ENCODE results near the gene PGGHG. TPM values are rescaled to one million over a fixed set of nuclear protein-coding genes. Genes with fewer than 3 reads are reported as not detected.
"Not testable (repeated sequence)": the region's sequence is repeated elsewhere in the genome, so short reads cannot be mapped to it uniquely, and the experiment has no call there.

Gene PGGHG
- total and polyA plus RNA-seq, 3 experiments from 2014 or later = 9.8 to 81.2 (median 81.0) TPM

- CTCF ChIA-PET = interaction anchor here (0.5 to 1.1 kb wide), 2 partner anchors 31 to 261 kb away, joined by 3 to 4 read pairs; no protein-coding TSS in a partner anchor
- H3K4me3 ChIP-seq (ENCODE audit: low read length) = no peak overlapping the region
- no peaks in the 10 kb centered on the region for H3K9me3 Mint-ChIP-seq
- no peaks in the 10 kb centered on the region for H3K4me1 Mint-ChIP-seq
- no peak for DNase-seq
- peaks cover 5% of the 10 kb centered on the region for H3K36me3 ChIP-seq (ENCODE audit: insufficient read depth, low read length)
- no peak overlapping the region for H3K27ac ChIP-seq (ENCODE audit: low read depth, low read length)
- no peaks in the 10 kb centered on the region for H3K27me3 ChIP-seq (ENCODE audit: insufficient read depth, low read length, poor library complexity, severe bottlenecking)
- no peaks in the 10 kb centered on the region for H3K9me3 ChIP-seq (ENCODE audit: low read length)
- H3K4me3 Mint-ChIP-seq = peak overlapping the region in 1 of 7 donors; percentile 56
- no peaks in the 10 kb centered on the region for H3K27me3 Mint-ChIP-seq
- peaks cover 0 to 11% (median 0%) of the 10 kb centered on the region in 3 donors for H3K36me3 Mint-ChIP-seq
- POLR2A ChIA-PET = no interaction called here
- H3K27ac Mint-ChIP-seq = peak overlapping the region in 2 of 8 donors; percentile 22 to 43
- no peaks in the 10 kb centered on the region for H3K4me1 ChIP-seq (ENCODE audit: insufficient read depth, low read length)
These were observed 31.0 kb upstream of the PGGHG start for GRCh38 chr11:257766-258493.

GRCh38 chr11:259413-259812, 29.5 kb upstream of the PGGHG start:
- Histone ChIP-seq H3K27ac (ENCODE audit: low read depth, low read length) (no peak overlapping the region), H3K27me3 (ENCODE audit: insufficient read depth, low read length, poor library complexity, severe bottlenecking) (no peaks in the 10 kb centered on the region), H3K36me3 (ENCODE audit: insufficient read depth, low read length) (no peaks in the 10 kb centered on the region), H3K9me3 (ENCODE audit: low read length) (no peaks in the 10 kb centered on the region), H3K4me1 (ENCODE audit: insufficient read depth, low read length) (no peaks in the 10 kb centered on the region), H3K4me3 (ENCODE audit: low read length) (no peak overlapping the region)
- CTCF ChIA-PET = interaction anchor here (1.1 kb wide), 1 partner anchor 9 kb away, joined by 4 read pairs; no protein-coding TSS in a partner anchor
- H3K9me3 Mint-ChIP-seq = no peaks in the 10 kb centered on the region
- H3K4me3 Mint-ChIP-seq = no peak overlapping the region
- no peaks in the 10 kb centered on the region for H3K36me3 Mint-ChIP-seq
- POLR2A ChIA-PET = interaction anchor here (0.8 kb wide), 1 partner anchor 22 kb away, joined by 3 read pairs; no protein-coding TSS in a partner anchor
- peak overlapping the region in 1 of 8 donors; percentile 29 for H3K27ac Mint-ChIP-seq
- no peaks in the 10 kb centered on the region for H3K4me1 Mint-ChIP-seq
- DNase-seq = no peak
- H3K27me3 Mint-ChIP-seq = no peaks in the 10 kb centered on the region

GRCh38 chr11:261624-262023, 27.3 kb upstream of the PGGHG start:
- Mint-ChIP-seq H3K4me3 (no peak overlapping the region), H3K4me1 (peaks cover 2% of the 10 kb centered on the region in 3 donors), H3K27me3 (no peaks in the 10 kb centered on the region), H3K36me3 (no peaks in the 10 kb centered on the region), H3K9me3 (peaks cover 0 to 3% (median 0%) of the 10 kb centered on the region in 5 donors), H3K27ac (no peak overlapping the region)
- H3K9me3 ChIP-seq (ENCODE audit: low read length) = no peaks in the 10 kb centered on the region
- no peaks in the 10 kb centered on the region for H3K4me1 ChIP-seq (ENCODE audit: insufficient read depth, low read length)
- no peaks in the 10 kb centered on the region for H3K36me3 ChIP-seq (ENCODE audit: insufficient read depth, low read length)
- H3K27ac ChIP-seq (ENCODE audit: low read depth, low read length) = no peak overlapping the region
- no peaks in the 10 kb centered on the region for H3K27me3 ChIP-seq (ENCODE audit: insufficient read depth, low read length, poor library complexity, severe bottlenecking)
- H3K4me3 ChIP-seq (ENCODE audit: low read length) = no peak overlapping the region
- POLR2A ChIA-PET = interaction anchor here (0.7 kb wide), 1 partner anchor 56 kb away, joined by 3 read pairs; no protein-coding TSS in a partner anchor
- CTCF ChIA-PET = interaction anchor here (0.7 to 2.0 kb wide), 6 partner anchors 9 to 189 kb away, joined by 3 to 7 read pairs (median 4); no protein-coding TSS in a partner anchor
- no peak for DNase-seq

GRCh38 chr11:266676-267439, 22.1 kb upstream of the PGGHG start:
- Mint-ChIP-seq H3K4me1 (peaks cover 30 to 41% (median 31%) of the 10 kb centered on the region in 3 donors), H3K36me3 (peaks cover 0 to 4% (median 0%) of the 10 kb centered on the region in 3 donors), H3K27me3 (peaks cover 0 to 2% of the 10 kb centered on the region in 2 donors), H3K9me3 (peaks cover 0 to 3% (median 0%) of the 10 kb centered on the region in 5 donors), H3K27ac (peak overlapping the region; percentile 79 to 97 (median 90)), H3K4me3 (peak overlapping the region; percentile 73 to 87 (median 79))
- Histone ChIP-seq H3K27me3 (ENCODE audit: insufficient read depth, low read length, poor library complexity, severe bottlenecking) (no peaks in the 10 kb centered on the region), H3K4me1 (ENCODE audit: insufficient read depth, low read length) (peaks cover 22% of the 10 kb centered on the region), H3K36me3 (ENCODE audit: insufficient read depth, low read length) (no peaks in the 10 kb centered on the region), H3K4me3 (ENCODE audit: low read length) (no peak overlapping the region), H3K27ac (ENCODE audit: low read depth, low read length) (no peak overlapping the region), H3K9me3 (ENCODE audit: low read length) (no peaks in the 10 kb centered on the region)
- ChIA-PET POLR2A (interaction anchor here (0.6 to 3.9 kb wide), 12 partner anchors 13 to 140 kb away, joined by 3 to 71 read pairs (median 8); partner anchors contain the start of genes BET1L, NLRP6, PGGHG and PSMD13), CTCF (interaction anchor here (1.2 to 4.3 kb wide), 9 partner anchors 14 to 184 kb away, joined by 4 to 49 read pairs (median 5); partner anchors contain the start of genes BET1L, NLRP6, PGGHG and PTDSS2)
- peak; percentile 22 to 60 (median 44) for DNase-seq

- H3K27me3 ChIP-seq (ENCODE audit: insufficient read depth, low read length, poor library complexity, severe bottlenecking) = no peaks in the 10 kb centered on the region
- ChIA-PET CTCF (interaction anchor here (0.8 to 4.3 kb wide), 10 partner anchors 13 to 183 kb away, joined by 3 to 49 read pairs (median 4); partner anchors contain the start of genes BET1L, NLRP6, PGGHG and PSMD13), POLR2A (interaction anchor here (1.0 to 3.9 kb wide), 14 partner anchors 13 to 239 kb away, joined by 4 to 71 read pairs (median 6); partner anchors contain the start of genes BET1L, NLRP6, PGGHG and PSMD13)
- no peaks in the 10 kb centered on the region for H3K9me3 ChIP-seq (ENCODE audit: low read length)
- H3K4me3 ChIP-seq (ENCODE audit: low read length) = peak overlapping the region; percentile 49
- Mint-ChIP-seq H3K4me1 (peaks cover 30 to 43% (median 31%) of the 10 kb centered on the region in 3 donors), H3K9me3 (peaks cover 0 to 3% (median 0%) of the 10 kb centered on the region in 5 donors), H3K36me3 (peaks cover 0 to 4% (median 0%) of the 10 kb centered on the region in 3 donors), H3K4me3 (peak overlapping the region; percentile 84 to 94 (median 90)), H3K27me3 (peaks cover 0 to 2% of the 10 kb centered on the region in 2 donors), H3K27ac (peak overlapping the region; percentile 92 to 100 (median 97))
- H3K27ac ChIP-seq (ENCODE audit: low read depth, low read length) = peak overlapping the region; percentile 78
- peaks cover 22% of the 10 kb centered on the region for H3K4me1 ChIP-seq (ENCODE audit: insufficient read depth, low read length)
- DNase-seq = peak; percentile 59 to 77 (median 69)
- H3K36me3 ChIP-seq (ENCODE audit: insufficient read depth, low read length) = no peaks in the 10 kb centered on the region
These were observed 21.4 kb upstream of the PGGHG start for GRCh38 chr11:267491-267994.

GRCh38 chr11:268716-269145, 20.2 kb upstream of the PGGHG start:
- Mint-ChIP-seq H3K4me3 (peak overlapping the region; percentile 84 to 94 (median 90)), H3K4me1 (peaks cover 30 to 43% (median 31%) of the 10 kb centered on the region in 3 donors), H3K27ac (peak overlapping the region; percentile 89 to 100 (median 96))
- not testable (repeated sequence) for H3K36me3 Mint-ChIP-seq; H3K9me3 Mint-ChIP-seq; H3K27me3 ChIP-seq (ENCODE audit: insufficient read depth, low read length, poor library complexity, severe bottlenecking); H3K9me3 ChIP-seq (ENCODE audit: low read length); H3K36me3 ChIP-seq (ENCODE audit: insufficient read depth, low read length); H3K27me3 Mint-ChIP-seq
- peak; percentile 56 to 83 (median 61) for DNase-seq
- ChIA-PET CTCF (interaction anchor here (0.8 to 4.3 kb wide), 10 partner anchors 12 to 182 kb away, joined by 3 to 49 read pairs (median 5); partner anchors contain the start of genes BET1L, NLRP6, PGGHG and PTDSS2), POLR2A (interaction anchor here (0.6 to 3.9 kb wide), 14 partner anchors 11 to 238 kb away, joined by 3 to 71 read pairs (median 6); partner anchors contain the start of genes BET1L, NLRP6, PGGHG and PSMD13)
- Histone ChIP-seq H3K27ac (ENCODE audit: low read depth, low read length) (peak overlapping the region; percentile 78), H3K4me1 (ENCODE audit: insufficient read depth, low read length) (peaks cover 22% of the 10 kb centered on the region), H3K4me3 (ENCODE audit: low read length) (peak overlapping the region; percentile 49)
